T47D (cell line): ENCODE data around the gene RAB29.
A peak's percentile ranks its signal among the peaks of the same experiment; 100 is the strongest.

Experiments
- DNase-seq, 2 experiments: peaks; one replicate each; pipeline versions ENCODE4 v3.0.0 to v3.0.0-alpha.2; 2011 to 2012; ENCODE audit warnings: low read depth in 1 of 2, low spot score in 1 of 2
- JUND ChIP-seq: IDR thresholded peaks from 2 replicates; pipeline ENCODE4 v1.6.1; 2012; ENCODE audit warnings: low read depth
- in situ Hi-C: cut with HindIII; loops from 2 replicates; pipeline ENCODE4 v1.10.0; 2016; ENCODE audit warnings: low sequenced_read_pairs, low pct_unique_long_range_greater_than_20kb

The RAB29 gene

DNA sequence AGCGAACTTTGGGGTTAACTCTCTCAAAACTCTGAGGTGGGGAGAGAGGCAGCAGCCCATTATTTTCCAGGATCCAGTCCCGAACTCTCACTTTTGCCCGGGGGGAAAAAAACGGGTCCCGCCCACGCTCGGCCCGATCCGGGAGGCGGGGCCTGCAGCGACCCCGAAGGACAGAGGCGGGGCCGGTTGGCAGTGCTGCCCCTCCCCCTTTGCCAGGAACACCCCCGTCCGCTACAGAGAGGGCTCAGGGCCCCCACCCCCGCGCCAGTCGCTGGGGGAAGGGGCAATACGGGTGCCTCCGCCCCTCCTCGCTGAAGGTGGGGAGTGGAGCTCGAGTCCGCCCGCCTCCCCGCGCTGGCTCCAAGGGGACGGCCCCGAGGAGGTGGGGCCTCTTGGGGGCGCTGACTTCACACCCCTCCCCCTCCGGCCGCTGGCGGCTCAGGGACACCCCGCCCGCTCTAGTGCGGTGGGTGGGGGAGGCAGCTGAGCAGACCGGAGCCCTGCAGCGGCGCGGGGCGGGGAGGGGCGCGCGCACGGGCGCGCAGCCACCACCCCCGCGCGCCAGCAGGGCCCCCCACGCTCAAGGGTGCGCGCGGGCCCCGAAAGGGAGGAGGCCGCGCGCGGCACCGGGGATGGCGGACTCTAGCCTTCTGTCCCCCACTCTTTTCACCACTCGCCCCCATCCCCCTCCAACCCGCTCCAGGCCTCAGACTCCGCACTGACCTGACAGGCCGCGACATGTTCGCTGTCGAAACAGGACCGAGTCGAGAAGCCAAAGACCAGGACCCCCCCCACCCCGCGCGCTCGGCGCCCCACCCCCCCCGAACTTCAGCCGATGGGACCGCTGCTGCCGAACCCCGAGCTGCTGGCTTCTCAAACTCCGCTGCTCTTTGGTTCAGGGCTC lies 25.8 kb downstream of the RAB29 start:
- TF ChIP-seq JUND = 0 out of 2 replicates have a peak, but pooled peaks have one; percentile 8
- in situ Hi-C loops = no loop called here
- DNase-seq = peak; percentile 89 to 99

GRCh38 chr1:205748403-205749233 lies 26.7 kb downstream of the RAB29 start:
- in situ Hi-C loops = no loop called here
- DNase-seq = peak in 1 of 2 experiments; percentile 58
- TF ChIP-seq JUND = no peak

GRCh38 chr1:205746757-205747412 lies 28.4 kb downstream of the RAB29 start:
- in situ Hi-C loops = no loop called here
- no peak for TF ChIP-seq JUND
- DNase-seq = no peak

GRCh38 chr1:205744403-205744802 lies 30.9 kb downstream of the RAB29 start:
- in situ Hi-C loops = no loop called here
- TF ChIP-seq JUND = no peak
- DNase-seq = no peak

GRCh38 chr1:205743977-205744376 lies 31.3 kb downstream of the RAB29 start:
- in situ Hi-C loops = no loop called here
- TF ChIP-seq JUND = no peak
- DNase-seq = no peak

DNA sequence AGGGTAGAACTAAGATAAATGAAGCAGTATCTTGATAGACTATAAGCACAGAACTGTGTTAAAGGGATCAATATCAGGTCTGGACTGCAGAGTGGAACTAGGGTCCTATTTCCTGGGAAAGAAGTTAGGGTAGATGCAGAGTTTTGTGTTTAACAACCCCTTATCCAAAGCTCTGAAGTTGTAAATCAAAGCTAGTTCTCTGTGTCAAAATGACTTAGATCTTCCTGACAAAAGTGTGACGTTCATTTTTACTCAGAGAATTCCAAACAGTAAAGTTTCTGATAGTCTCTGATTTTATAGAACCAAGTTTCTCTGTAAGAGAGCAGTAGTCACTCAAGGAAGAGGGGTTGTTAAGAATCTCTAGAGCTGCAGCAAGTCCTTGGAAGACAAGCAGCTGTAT lies 33.6 kb downstream of the RAB29 start:
- no peak for DNase-seq
- in situ Hi-C loops = no loop called here
- no peak for TF ChIP-seq JUND

DNA sequence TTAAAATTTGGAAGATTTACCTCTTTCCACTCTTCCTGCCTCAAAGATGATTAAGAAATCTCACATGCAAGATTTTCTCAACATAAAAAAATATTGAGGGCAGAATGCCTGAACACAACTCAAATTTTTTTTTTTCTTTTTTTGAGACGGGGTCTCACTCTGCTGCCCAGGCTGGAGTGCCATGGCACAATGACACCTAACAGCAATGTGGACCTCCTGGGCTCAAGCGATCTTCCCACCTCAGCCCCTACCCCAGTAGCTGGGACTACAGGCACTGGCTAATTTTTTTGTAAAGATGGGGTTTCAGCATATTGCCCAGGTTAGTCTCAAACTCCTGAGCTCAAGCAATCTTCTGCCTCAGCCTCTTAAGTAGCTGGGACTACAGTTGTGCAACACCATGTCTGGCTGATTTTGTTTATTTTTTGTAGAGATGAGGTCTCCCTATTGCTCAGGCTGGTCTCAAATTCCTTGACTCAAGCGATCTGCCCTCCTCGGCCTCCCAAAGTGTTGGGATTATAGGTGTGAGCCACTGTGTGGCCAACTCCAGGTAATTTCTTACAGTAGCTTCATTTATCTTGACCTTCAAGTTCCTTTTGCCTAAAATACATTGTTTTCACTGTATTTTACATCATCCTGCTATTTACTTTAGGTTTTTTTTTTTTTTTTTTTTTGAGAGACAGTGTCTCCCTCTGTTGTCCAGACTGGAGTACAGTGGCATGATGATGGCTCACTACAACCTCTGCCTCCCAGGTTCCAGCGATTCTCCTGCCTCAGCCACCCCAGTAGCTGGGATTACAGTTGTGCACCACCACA lies 35.7 kb downstream of the RAB29 start:
- no peak for DNase-seq
- no peak for TF ChIP-seq JUND
- in situ Hi-C loops = no loop called here

GRCh38 chr1:205735218-205735617 lies 40.1 kb downstream of the RAB29 start:
- DNase-seq = no peak
- in situ Hi-C loops = no loop called here
- no peak for TF ChIP-seq JUND

DNA sequence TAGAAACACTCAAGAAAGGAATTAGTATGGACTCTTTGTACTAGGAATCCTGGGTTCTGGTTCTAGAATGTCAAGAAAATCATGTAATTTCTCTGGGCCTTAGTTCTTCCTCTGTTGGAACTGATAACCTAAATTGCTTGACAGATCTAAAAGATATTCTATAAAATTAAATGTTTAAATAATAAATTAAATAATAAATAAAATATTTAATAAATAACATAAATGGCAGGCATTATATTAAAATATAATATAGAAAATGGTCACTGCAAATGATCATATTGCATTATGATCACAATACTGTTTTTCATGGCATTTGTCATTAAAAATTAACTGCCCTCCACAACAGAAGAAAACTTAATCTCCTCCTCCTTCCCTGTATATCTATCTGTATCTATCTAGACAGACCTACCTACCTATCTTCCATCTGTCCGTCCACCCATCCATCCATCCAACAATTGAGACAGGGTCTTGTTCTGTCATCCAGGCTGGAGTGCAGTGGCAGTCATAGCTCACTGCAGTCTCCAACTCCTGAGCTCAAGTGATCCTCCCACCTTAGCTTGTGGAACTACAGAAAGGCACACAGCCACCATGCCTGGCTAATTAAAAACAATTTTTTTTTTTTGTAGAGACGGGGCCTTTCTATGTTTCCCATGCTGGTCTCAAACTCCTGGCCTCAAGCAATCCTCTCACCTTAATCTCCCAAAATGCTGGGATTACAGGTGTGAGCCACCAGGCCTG lies 41.7 kb downstream of the RAB29 start:
- no peak for TF ChIP-seq JUND
- in situ Hi-C loops = no loop called here
- DNase-seq = no peak

DNA sequence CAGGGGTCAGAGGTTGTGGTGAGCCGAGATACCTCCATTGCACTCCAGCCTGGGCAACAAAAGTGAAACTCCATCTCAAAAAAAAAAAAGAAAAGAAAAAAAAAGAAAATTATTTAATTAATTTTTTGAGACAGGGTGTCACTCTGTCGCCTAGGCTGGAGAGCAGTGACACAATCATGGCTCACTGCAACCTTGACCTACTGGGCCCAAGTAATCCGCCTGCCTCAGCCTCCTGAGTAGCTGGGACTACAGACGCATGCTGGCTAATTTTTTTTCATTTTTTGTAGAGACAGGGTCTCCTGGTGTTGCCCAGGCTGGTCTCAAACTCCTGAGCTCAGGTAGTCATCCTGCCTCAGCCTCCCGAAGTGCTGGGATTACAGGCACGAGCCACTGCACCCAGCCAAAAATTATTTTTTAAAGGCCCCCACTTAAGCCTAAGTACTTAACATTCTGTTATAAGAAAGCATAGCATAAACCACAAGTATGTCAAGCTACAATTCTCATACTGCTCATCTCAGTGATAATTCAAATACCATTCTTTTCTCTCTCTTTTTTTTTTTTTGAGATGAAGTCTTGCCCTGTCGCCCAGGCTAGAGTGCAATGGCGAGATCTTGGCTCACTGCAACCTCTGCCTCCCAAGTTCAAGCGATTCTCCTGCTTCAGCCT lies 45.2 kb downstream of the RAB29 start:
- in situ Hi-C loops = no loop called here
- no peak for TF ChIP-seq JUND
- DNase-seq = no peak

GRCh38 chr1:205726619-205727125 lies 48.6 kb downstream of the RAB29 start:
- TF ChIP-seq JUND = no peak
- no peak for DNase-seq
- in situ Hi-C loops = no loop called here
